Small intestine (tissue), 7 donors: ENCODE data around the gene ONECUT2. TPM values are rescaled to one million over a fixed set of nuclear protein-coding genes. Genes with fewer than 3 reads are reported as not detected.
"Not testable (repeated sequence)": the region's sequence is repeated elsewhere in the genome, so short reads cannot be mapped to it uniquely, and the experiment has no call there.

Experiments
- DNase-seq, 2 donors: peaks; one replicate each; pipeline versions ENCODE4 v3.0.0 to v3.0.0-alpha.2; 2013
- FAIRE-seq: peaks from 2 replicates; lab custom pipeline; 2012; peaks lifted over from hg19 to GRCh38; lab: Jason Lieb, UNC
- H3K27ac ChIP-seq, 3 donors: one replicate each; pipeline ENCODE4 v1.5.1; 2013; ENCODE audit warnings: low read length in 2 of 3, mild to moderate bottlenecking in 2 of 3, control low read depth in 1 of 3, inconsistent platforms in 1 of 3, low read depth in 1 of 3, moderate library complexity in 1 of 3
- H3K27me3 ChIP-seq, 3 donors: one replicate each; pipeline ENCODE4 v1.6.1; 2013; ENCODE audit warnings: low read length in 3 of 3, inconsistent platforms in 1 of 3; ENCODE audit not compliant: control insufficient read depth in 3 of 3, insufficient read depth in 3 of 3
- H3K36me3 ChIP-seq, 3 donors: one replicate each; pipeline ENCODE4 v1.6.1; 2013; ENCODE audit warnings: low read length in 3 of 3, inconsistent platforms in 1 of 3, low read depth in 1 of 3, mild to moderate bottlenecking in 1 of 3, moderate library complexity in 1 of 3; ENCODE audit not compliant: control insufficient read depth in 3 of 3, insufficient read depth in 2 of 3
- H3K4me1 ChIP-seq, 3 donors: one replicate each; pipeline ENCODE4 v1.6.1; 2013; ENCODE audit warnings: low read length in 2 of 3, inconsistent platforms in 1 of 3, low read depth in 1 of 3, mild to moderate bottlenecking in 1 of 3, moderate library complexity in 1 of 3; ENCODE audit not compliant: control insufficient read depth in 3 of 3, insufficient read depth in 2 of 3
- H3K4me3 ChIP-seq, 3 donors: one replicate each; pipeline ENCODE4 v1.5.1; 2013; ENCODE audit warnings: low read length in 3 of 3, control low read depth in 1 of 3, inconsistent platforms in 1 of 3, low read depth in 1 of 3, mild to moderate bottlenecking in 1 of 3, moderate library complexity in 1 of 3
- H3K9me3 ChIP-seq, 2 donors: one replicate each; pipeline ENCODE4 v1.6.1; 2013; ENCODE audit warnings: low read depth in 1 of 2, low read length in 1 of 2; ENCODE audit not compliant: control insufficient read depth in 2 of 2, insufficient read depth in 1 of 2
- WGBS, 3 donors: extraction: QIAGEN DNeasy Blood & Tissue Kit; methylation state at CpG; one replicate each; pipeline ENCODE4 v1.1.7; 2013; 5-methylcytosine and 5-hydroxymethylcytosine counted together
- polyA plus RNA-seq, 4 donors: library from polyadenylated mRNA; stranded (reverse) in 3 of 4; unstranded in 1 of 4; fragments of 200-250 nt in 3 of 4; fragments of 120-200 nt in 1 of 4; gene quantifications; one replicate each; pipeline versions ENCODE4 v1.2.1 to v1.2.3, GENCODE V29; 2013
- donor health status: healthy with polysubstance abuse.
- donor health status: control.
- donor health status: control.
- donor health status: Bipolar disorder and iron deficiency.
- donor health status: healthy.

Gene ONECUT2
- polyA plus RNA-seq, 4 donors: 0.12 to 9.2 (median 6.7) TPM

- Histone ChIP-seq H3K36me3 (no peaks in the 10 kb centered on the region), H3K9me3 (no peaks in the 10 kb centered on the region), H3K27ac (no peak overlapping the region), H3K4me3 (no peak overlapping the region), H3K27me3 (no peaks in the 10 kb centered on the region), H3K4me1 (no peaks in the 10 kb centered on the region)
- no peak for DNase-seq
- no peak for FAIRE-seq
- WGBS, 3 donors: 67 to 83% (median 69%) methylated on average over 1 of the region's 1 CpG
Measured at GRCh38 chr18:57505231-57505630, 70.1 kb downstream of the ONECUT2 start.

- Histone ChIP-seq H3K27ac (no peak overlapping the region), H3K4me1 (no peaks in the 10 kb centered on the region), H3K9me3 (no peaks in the 10 kb centered on the region), H3K27me3 (no peaks in the 10 kb centered on the region), H3K4me3 (no peak overlapping the region), H3K36me3 (no peaks in the 10 kb centered on the region)
- WGBS, 3 donors: 66 to 89% (median 80%) methylated on average over 6 of the region's 6 CpGs
- FAIRE-seq: no peak
- no peak for DNase-seq
Measured at GRCh38 chr18:57516056-57516455, 80.9 kb downstream of the ONECUT2 start.

GRCh38 chr18:57518533-57518932 is 83.4 kb downstream of the ONECUT2 start:
- FAIRE-seq (no peak), DNase-seq (peak in 1 of 2 donors; percentile 53)
- Histone ChIP-seq H3K9me3 (no peaks in the 10 kb centered on the region), H3K4me1 (no peaks in the 10 kb centered on the region), H3K36me3 (no peaks in the 10 kb centered on the region), H3K4me3 (no peak overlapping the region), H3K27me3 (no peaks in the 10 kb centered on the region), H3K27ac (no peak overlapping the region)
- WGBS, 3 donors: 56 to 81% (median 74%) methylated on average over 10 of the region's 10 CpGs

- Histone ChIP-seq H3K9me3 (peaks cover 0 to 4% of the 10 kb centered on the region in 2 donors), H3K4me3 (no peak overlapping the region), H3K27me3 (no peaks in the 10 kb centered on the region), H3K27ac (no peak overlapping the region), H3K4me1 (no peaks in the 10 kb centered on the region), H3K36me3 (no peaks in the 10 kb centered on the region)
- 60 to 66% (median 65%) methylated on average over 7 of the region's 7 CpGs for WGBS, 3 donors
- peak in 1 of 2 donors; percentile 77 for DNase-seq
- no peak for FAIRE-seq
Measured at GRCh38 chr18:57519668-57520424, 84.7 kb downstream of the ONECUT2 start.

- not testable (repeated sequence) for H3K9me3 ChIP-seq, DNase-seq, H3K27ac ChIP-seq, H3K27me3 ChIP-seq, H3K4me1 ChIP-seq, H3K36me3 ChIP-seq, H3K4me3 ChIP-seq, FAIRE-seq
Measured at GRCh38 chr18:57522348-57522747, 87.2 kb downstream of the ONECUT2 start.

GRCh38 chr18:57523171-57523956 is 88.2 kb downstream of the ONECUT2 start:
- H3K36me3 ChIP-seq: no peaks in the 10 kb centered on the region
- H3K27me3 ChIP-seq: no peaks in the 10 kb centered on the region
- FAIRE-seq (no peak), DNase-seq (peak; percentile 17 to 85)
- H3K4me1 ChIP-seq: no peaks in the 10 kb centered on the region
- H3K27ac ChIP-seq: no peak overlapping the region
- H3K9me3 ChIP-seq: peaks cover 0 to 7% of the 10 kb centered on the region in 2 donors
- H3K4me3 ChIP-seq: no peak overlapping the region
- WGBS, 3 donors: 48 to 65% (median 54%) methylated on average over 11 of the region's 11 CpGs

GRCh38 chr18:57527556-57528229 is 92.5 kb downstream of the ONECUT2 start:
- no peak for FAIRE-seq

GRCh38 chr18:57529151-57529550 is 94.0 kb downstream of the ONECUT2 start:
- Histone ChIP-seq H3K4me3 (no peak overlapping the region), H3K9me3 (peaks cover 0 to 7% of the 10 kb centered on the region in 2 donors), H3K4me1 (peaks cover 0 to 16% (median 3%) of the 10 kb centered on the region in 3 donors), H3K27me3 (no peaks in the 10 kb centered on the region), H3K27ac (no peak overlapping the region), H3K36me3 (no peaks in the 10 kb centered on the region)
- 70 to 79% (median 76%) methylated on average over 7 of the region's 7 CpGs for WGBS, 3 donors
- DNase-seq: no peak
- FAIRE-seq: no peak

More at GRCh38 chr18:57527556-57528229, 92.5 kb downstream of the ONECUT2 start:
- H3K27ac ChIP-seq: no peak overlapping the region
- H3K36me3 ChIP-seq: no peaks in the 10 kb centered on the region
- H3K4me1 ChIP-seq: peaks cover 0 to 1% (median 0%) of the 10 kb centered on the region in 3 donors
- WGBS, 3 donors: 42 to 65% (median 61%) methylated on average over 13 of the region's 13 CpGs
- no peaks in the 10 kb centered on the region for H3K27me3 ChIP-seq
- peaks cover 0 to 7% of the 10 kb centered on the region in 2 donors for H3K9me3 ChIP-seq
- H3K4me3 ChIP-seq: no peak overlapping the region
- peak; percentile 3 to 22 for DNase-seq
